Gastrocnemius medialis (tissue), 4 donors: ENCODE results near the gene NACA.

ENCODE experiments used
- CTCF ChIP-seq, 5 experiments: fragments of 450-650 bp in 3 of 5; fragments of 200-600 bp in 2 of 5; sonication (generic) in 2 of 5; IDR thresholded peaks in 4 of 5; conservative IDR thresholded peaks in 1 of 5; 1 replicate in 4 of 5; 2 replicates in 1 of 5; pipeline ENCODE4 v1.5.1; 2016 to 2019; ENCODE audit warnings: antibody characterized with exemption in 5 of 5, mild to moderate bottlenecking in 3 of 5, moderate library complexity in 3 of 5
- POLR2A ChIP-seq, 2 donors: fragments of 450-650 bp; IDR thresholded peaks; one replicate each; pipeline ENCODE4 v1.6.1; 2017; ENCODE audit warnings: antibody characterized with exemption in 2 of 2, mild to moderate bottlenecking in 2 of 2, moderate library complexity in 2 of 2

GRCh38 chr12:56684745-56685359 is 40.2 kb downstream of the NACA start:
- TF ChIP-seq CTCF (IDR thresholded peaks at IDR 0.05 in 4 of 5, conservative IDR thresholded peaks at IDR 0.05 in 1 of 5): no peak
- no peak for TF ChIP-seq POLR2A (IDR thresholded peaks at IDR 0.05)
